ENCODE data around the gene FMR1.

The FMR1 gene

DNA sequence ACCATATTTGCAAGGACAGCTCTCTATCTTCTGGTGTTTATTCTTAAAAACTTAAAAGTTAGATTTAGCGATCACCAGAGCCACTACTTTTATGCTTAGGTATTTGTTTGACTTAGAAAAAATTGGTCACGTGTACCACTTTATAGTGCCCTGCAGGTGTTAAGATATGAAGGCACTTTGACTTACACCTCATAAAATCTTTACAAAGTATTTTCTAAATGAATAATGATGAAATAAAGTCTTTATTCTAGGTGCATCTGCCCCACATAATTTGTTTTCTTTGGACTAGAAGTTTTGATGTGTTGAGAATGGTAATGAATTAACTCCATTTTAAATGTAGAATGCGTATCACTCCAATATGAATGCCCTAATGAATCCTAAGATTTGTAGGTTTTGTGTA lies 2.9 kb downstream of the FMR1 start:
- no peak for DNase-seq (ENCODE audit: low read depth in 4 of 4, low spot score in 1 of 4)

DNA sequence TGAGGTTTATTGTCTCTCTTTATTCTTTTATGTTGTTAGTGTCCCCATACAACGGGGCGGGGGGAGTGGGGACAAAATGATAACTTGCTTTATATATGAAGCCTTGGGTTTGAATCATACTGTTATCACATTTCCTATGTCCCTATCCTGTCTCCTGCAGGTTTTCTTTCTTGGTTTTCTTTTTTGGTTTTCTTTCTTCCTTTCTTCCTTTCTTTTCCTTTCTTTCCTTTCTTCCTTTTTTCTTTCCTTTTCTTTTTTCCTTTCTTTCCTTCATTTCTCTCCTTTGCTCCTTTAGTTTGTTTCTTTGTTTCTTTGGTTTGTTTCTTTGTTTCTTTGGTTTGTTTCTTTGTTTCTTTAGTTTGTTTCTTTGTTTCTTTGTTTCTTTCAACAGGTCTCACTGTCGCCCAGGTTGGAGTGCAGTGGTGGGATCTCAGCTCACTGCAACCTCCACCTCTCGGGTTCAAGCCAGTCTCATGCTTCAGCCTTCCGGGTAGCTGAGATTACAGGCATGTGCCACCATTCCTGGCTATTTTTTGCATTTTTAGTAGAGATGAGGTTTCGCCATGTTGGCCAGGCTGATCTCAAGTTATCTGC lies 4.8 kb downstream of the FMR1 start:
- no peak for DNase-seq (ENCODE audit: low read depth in 4 of 4, low spot score in 1 of 4)

DNA sequence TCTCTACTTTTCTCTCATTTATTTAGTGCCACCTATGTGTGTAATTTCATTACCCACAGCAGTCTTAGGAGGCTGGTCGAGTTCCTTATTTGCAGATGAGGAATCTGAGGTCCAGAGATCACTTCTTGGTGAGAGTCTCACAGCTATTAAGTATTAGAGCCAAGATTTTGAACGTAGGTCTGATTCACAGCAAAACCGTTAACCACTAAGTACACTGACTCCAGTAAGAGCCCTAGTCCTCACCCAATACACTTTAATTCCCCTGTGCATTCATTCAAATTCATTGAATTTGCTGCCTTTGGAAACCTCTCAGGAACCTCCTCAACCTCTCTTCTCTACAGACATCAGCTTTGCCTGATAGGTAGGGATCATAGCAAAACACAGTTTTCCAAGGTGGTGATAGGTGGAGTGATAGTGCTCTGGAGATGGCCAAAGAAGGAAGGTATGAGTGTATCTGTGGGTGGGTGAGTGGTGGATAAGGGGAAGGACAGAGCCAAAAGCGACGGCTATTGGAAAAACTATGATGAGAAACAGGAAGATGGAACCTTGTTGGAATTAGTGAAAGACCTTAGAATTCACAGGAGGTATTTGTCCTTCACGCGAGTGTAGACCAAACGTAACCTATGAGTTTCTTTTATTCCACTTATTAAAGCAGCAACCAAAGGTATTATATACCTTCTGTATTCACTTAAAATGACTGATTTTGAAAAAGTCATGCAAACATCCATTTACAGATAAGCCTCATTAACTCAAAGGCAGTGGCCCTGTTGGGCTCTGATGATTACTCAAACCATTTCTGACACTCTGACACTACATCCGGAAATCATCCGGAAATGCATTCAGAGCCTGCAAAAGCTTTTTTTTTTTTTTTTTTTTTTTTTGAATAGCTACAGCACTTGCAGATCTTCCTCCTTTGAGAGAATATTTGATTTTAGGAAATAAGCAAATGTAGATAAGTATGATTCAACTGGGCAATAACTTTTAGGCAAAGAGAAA lies 6.3 kb downstream of the FMR1 start:
- no peak for DNase-seq (ENCODE audit: low read depth in 4 of 4, low spot score in 1 of 4)

DNA sequence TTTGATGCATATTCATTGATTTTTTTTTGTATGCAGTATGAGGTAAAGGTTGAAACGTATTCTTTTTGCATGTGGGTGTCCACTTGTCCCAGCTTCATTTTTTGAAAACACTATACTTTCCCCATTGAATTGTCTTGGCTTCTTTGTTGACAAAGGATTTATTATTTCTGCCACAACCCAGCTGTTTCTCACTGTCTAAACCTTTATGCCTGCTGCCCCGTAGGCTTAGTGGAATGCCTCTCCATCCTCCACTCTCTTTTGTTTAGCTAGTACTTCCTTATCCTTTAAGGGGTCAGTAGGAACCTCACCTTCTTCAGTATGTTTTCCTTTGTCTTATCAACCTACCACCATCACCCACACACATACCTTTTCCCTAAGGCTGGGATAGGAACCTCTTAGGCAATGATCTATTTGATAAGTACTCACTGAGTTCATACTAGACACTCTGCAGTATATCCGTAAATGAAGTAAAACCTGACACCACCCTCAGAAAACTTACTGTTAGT lies 8.5 kb downstream of the FMR1 start:
- DNase-seq (ENCODE audit: low read depth in 4 of 4, low spot score in 1 of 4), result no peak

DNA sequence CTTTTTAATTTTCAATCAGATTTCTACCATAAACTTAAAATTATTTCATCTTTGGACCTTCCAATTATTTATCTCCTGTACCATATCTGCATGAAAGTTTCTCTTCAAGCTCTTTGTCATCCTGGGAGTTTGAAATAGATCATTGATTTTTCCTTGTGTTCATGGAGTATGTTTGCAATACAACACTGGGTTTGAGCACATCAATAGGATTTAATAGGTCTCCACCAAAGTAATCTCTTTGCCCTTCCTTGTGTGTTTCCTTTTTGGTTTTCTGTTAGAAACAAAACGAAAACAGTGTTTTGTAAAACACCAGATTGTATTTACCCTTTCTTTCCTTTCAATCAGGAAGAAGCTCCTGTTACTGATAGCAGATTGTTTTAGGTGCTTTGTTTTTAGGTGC lies 11.9 kb downstream of the FMR1 start:
- no peak for DNase-seq (ENCODE audit: low read depth in 4 of 4, low spot score in 1 of 4)

DNA sequence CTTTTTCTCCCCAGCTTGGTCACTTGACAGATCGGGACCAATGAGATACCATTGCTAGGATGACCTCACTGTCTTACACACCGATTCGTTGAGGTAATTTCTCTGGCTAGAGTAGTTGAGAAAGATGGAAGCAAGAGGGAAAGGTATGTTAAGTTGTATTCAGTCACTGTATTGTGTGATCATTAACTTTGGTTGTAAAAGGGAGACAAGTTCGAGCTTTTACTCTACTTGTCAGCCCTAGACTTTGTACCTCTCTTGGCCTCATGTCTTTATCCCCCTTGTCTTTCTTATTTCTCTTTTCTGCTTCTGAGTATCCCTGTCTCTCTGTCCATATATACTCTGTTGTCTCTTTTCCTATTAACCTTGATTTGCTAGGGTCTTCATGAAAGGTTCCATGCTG lies 15.5 kb downstream of the FMR1 start:
- DNase-seq (ENCODE audit: low read depth in 4 of 4, low spot score in 1 of 4), result no peak

DNA sequence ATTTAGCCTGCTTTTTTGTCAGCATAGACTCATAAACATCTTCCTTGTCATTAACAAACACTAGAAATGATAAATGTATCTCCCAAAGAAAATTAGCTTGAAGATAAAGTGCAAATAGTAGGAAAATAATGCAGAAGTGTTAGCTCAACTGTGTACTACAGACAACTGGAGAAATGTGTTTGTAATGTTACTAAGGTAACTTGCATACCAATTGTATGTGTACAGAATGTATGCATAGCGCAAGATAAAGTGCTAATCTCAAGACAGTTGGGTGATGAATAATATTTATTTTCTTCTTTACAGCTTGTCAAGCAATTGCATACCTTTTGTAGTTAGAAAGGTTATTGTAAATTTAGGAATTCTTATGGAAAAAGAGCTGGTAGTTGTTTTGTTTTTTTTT lies 22.1 kb downstream of the FMR1 start:
- no peak for DNase-seq (ENCODE audit: low read depth in 4 of 4, low spot score in 1 of 4)

DNA sequence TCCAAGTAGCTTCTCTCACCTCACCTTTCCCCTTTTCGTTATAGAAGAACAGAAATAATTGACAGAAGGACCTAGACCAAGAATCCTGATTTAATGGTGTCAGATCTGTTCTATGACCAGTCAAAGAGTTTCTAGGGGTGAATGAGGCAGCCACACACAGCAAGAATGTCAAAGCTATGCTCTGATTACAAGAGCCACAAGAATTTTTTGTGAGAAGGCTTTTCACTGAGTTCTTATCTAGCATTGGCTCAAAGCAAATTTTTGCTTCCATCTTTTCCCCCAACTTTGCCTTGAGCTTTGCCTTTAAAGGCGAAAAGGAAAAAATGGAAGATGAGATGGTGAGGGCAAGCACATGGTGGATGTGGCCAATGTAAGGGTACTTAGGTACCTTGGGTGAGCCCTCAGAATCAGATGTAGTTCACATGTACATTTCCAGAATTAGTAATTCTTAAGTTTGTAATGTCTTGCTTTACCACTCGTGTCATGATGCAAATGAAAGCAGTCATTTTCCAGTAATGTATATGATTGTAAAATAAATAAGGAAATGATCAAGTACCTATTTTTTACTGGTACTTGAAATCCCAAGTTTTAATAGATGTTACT lies 23.5 kb downstream of the FMR1 start:
- DNase-seq (ENCODE audit: low read depth in 4 of 4, low spot score in 1 of 4), result no peak

DNA sequence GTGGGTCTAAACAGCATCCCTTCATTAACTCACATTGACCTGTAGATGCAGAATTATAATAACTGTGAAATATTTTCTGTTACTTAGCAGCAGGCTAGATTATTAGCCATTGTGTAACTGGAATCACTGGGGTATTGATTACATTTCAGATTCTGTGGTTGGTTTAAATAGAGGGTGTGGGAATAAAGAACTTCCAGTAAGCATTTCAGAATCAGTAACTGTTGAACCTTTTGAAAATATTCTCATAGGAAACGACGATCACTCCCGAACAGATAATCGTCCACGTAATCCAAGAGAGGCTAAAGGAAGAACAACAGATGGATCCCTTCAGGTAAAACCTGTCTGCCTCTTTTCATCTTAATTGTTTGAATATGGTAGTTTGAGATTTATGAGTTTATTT lies 33.6 kb downstream of the FMR1 start:
- DNase-seq (ENCODE audit: low read depth in 4 of 4, low spot score in 1 of 4), result no peak

DNA sequence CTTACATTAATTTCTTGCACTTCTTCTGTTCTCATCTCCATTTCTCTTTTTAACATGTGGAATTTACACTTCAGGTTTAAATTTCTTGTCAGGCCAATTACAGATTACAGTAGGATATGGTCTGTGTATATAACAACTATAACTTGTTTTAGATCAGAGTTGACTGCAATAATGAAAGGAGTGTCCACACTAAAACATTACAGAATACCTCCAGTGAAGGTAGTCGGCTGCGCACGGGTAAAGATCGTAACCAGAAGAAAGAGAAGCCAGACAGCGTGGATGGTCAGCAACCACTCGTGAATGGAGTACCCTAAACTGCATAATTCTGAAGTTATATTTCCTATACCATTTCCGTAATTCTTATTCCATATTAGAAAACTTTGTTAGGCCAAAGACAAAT lies 36.8 kb downstream of the FMR1 start:
- DNase-seq (ENCODE audit: low read depth in 4 of 4, low spot score in 1 of 4), result no peak

DNA sequence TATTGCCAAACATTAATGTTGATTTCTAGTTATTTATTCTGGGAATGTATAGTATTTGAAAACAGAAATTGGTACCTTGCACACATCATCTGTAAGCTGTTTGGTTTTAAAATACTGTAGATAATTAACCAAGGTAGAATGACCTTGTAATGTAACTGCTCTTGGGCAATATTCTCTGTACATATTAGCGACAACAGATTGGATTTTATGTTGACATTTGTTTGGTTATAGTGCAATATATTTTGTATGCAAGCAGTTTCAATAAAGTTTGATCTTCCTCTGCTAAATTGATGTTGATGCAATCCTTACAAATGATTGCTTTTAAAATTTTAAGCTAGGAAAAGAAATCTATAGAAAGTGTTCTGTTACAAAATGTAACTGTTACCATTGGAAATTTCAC lies 38.6 kb downstream of the FMR1 start:
- DNase-seq (ENCODE audit: low read depth in 4 of 4, low spot score in 1 of 4), result no peak

DNA sequence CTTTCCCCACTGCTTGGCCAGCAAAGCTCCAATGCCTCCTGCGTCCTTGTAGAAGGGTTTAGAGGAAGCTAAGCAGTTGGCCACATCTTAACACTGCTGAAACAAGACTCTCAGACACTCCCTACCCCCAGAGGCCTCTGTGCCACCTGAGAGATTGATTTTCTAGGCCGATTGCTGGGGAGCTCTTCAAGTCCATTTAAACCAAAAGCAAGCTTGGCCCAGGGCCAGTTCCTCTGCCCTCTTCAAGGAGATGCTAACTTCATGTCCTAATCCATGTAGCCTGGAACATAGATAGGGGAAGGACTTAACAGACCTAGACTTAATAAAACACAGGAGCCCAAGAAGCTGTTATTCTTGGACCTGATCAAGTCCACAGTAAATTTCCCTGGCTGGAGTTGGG lies 42.3 kb downstream of the FMR1 start:
- DNase-seq (ENCODE audit: low read depth in 4 of 4, low spot score in 1 of 4), result no peak

DNA sequence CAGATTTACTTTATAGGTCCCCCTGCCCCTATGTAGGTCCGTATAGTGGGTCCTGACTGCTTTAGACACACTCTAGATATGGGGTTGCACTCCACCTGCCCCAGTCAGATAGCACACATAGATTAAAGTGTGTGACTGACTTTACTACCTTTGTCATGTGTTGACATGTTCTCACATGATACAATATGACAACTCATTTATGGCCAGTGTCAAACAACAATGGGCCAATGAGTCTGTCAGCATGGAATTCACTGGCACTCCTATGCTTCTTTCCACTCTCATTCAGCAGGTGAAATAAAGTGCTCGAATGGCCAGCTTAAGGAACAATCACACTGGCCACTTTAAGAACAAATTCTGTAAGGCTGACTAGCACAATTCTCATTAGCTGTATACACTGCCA lies 45.6 kb downstream of the FMR1 start:
- DNase-seq (ENCODE audit: low read depth in 4 of 4, low spot score in 1 of 4), result no peak

DNA sequence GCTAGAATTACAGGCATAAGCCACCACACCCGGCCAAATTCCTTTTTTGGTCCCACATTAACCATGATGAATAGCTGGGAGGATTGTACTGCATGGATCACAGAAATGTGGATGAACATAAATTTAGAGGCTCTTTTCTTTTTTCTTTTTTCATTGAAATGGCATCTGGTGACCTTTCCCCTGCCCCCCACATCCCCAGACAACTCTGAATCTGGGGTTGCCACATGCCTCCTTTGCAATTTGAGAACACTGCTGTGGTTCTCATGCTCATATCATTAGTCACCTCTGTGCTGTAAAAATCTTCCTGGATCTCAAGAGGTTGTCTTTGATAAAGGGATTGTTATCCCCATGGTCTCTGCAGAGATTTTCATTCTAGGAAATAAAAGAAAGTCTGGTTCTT lies 46.6 kb downstream of the FMR1 start:
- DNase-seq (ENCODE audit: low read depth in 4 of 4, low spot score in 1 of 4), result no peak

DNA sequence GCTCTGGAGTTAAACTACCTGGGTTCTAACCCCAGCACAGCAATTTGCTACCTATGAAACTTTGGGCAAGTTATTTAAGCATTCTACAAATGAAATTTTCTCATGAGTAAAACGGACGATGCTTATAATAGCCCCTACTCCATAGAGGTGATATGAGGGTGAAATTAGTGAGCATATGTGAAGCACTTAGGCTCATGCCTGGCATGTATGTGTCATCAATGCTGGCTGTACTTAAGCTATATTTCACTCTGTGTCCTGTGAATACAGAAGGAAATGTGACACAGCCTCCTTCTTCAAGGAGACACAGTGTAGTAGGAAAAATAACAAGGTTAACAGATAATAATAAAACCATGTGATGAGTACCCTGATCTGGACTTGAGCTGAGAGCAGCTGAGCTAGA lies 49.0 kb downstream of the FMR1 start:
- no peak for DNase-seq (ENCODE audit: low read depth in 4 of 4, low spot score in 1 of 4)

DNA sequence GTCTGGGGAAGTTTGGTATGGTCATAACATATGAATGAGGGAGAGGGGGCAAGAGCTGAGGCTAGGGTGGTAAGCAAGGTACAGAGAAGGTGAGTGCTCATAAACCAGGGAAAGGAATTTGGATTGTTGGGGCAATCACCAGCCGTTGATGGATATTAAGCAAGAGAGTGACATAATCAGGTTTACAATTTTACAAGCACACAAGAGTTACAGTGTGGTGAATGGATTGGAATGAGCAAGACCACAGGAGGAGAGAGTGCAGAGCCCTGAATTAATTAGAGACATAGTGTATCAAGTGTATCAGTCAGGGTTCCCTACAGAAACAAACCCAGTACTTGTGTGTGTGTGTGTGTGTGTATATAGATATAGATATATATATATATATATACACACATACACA lies 50.8 kb downstream of the FMR1 start:
- no peak for DNase-seq (ENCODE audit: low read depth in 4 of 4, low spot score in 1 of 4)

DNA sequence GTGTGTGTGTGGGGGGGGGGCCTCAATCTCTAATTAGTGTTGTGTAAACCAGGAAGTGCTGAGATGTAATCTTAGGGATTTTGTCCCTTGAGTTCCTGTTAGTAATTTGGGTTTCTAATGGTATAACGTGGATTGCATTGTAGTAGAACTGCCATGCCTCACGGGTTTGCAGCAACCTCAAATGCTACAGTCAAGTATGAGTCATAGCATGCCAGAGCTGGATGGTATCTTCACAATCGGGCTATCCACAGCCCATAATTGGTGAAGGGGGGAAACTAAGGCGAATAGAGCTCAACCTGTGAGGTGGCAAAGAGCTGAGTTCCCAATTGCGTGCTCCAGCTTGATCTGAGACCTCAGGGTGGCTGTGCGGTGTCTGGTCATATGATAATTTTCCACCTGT lies 67.2 kb downstream of the FMR1 start:
- DNase-seq (ENCODE audit: low read depth in 4 of 4, low spot score in 1 of 4), result no peak

DNA sequence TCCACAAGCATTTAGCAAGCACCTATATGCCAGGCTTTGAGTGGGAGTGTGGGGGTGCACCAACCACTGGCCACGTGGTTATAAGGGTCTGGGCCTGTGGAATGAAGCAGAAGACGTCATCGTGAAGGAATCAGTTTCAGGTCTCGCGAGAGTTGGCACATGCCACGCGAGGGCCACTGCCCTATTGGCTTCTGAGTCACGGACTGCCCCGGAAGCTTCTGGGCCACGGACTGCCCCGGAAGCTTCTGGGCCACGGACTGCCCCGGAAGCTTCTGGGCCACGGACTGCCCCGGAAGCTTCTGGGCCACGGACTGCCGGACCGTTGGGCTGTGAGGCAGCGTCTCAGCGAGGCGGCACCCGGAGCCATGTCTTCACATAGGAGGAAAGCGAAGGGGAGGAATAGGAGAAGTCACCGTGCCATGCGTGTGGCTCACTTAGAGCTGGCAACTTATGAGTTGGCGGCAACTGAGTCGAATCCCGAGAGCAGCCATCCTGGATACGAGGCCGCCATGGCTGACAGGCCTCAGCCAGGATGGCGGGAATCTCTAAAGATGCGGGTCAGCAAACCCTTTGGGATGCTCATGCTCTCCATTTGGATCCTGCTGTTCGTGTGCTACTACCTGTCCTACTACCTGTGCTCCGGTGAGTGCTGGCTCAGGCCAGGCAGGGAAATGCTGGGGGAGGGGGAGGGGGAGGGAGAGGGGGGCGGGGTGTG lies 69.5 kb downstream of the FMR1 start, which contains the start of gene FMR1NB:
TSS of gene FMR1NB (plus strand) at position 300 of the 715 bp plus-strand sequence. CDS start at position 366, 66 bp downstream.
- no peak for DNase-seq (ENCODE audit: low read depth in 4 of 4, low spot score in 1 of 4)

Data from stimulated activated CD4-positive, alpha-beta T cell treated with anti-CD3 and anti-CD28 coated beads, Interleukin-1b, Interleukin-23, amount 100 ng/mL, for 24 hours (primary cell).